Keratinocyte (primary cell): ENCODE measurements around the gene PRKD2. TPM values are rescaled to one million over a fixed set of nuclear protein-coding genes. Genes with fewer than 3 reads are reported as not detected.

ENCODE experiments used
- DNase-seq: peaks from one replicate; pipeline ENCODE4 v3.0.0-alpha.2; 2011; ENCODE audit warnings: low read depth, missing footprints, low spot score
- FAIRE-seq: peaks from 2 replicates; lab custom pipeline; 2011; peaks lifted over from hg19 to GRCh38; lab: Jason Lieb, UNC
- H2AFZ ChIP-seq: 2 replicates; pipeline ENCODE4 v1.6.0; 2012; ENCODE audit warnings: low read length, control low read depth, inconsistent platforms; ENCODE audit not compliant: control insufficient read depth
- H3K27ac ChIP-seq: 2 replicates; pipeline ENCODE4 v1.5.1; 2011; ENCODE audit warnings: low read length; ENCODE audit not compliant: control insufficient read depth, insufficient read depth
- H3K27me3 ChIP-seq: 3 replicates; pipeline ENCODE4 v1.6.0; 2011; ENCODE audit warnings: low read length; ENCODE audit not compliant: control insufficient read depth, insufficient read depth; ENCODE audit errors: extremely low read depth
- H3K36me3 ChIP-seq, 2 experiments: 2 replicates in 1 of 2; 3 replicates in 1 of 2; pipeline ENCODE4 v1.5.1; 2011; ENCODE audit warnings: low read length in 2 of 2, mild to moderate bottlenecking in 1 of 2; ENCODE audit not compliant: control insufficient read depth in 2 of 2, insufficient read depth in 2 of 2; ENCODE audit errors: extremely low read depth in 1 of 2
- H3K4me1 ChIP-seq: 3 replicates; pipeline ENCODE4 v1.5.1; 2011; ENCODE audit warnings: low read length; ENCODE audit not compliant: control insufficient read depth, insufficient read depth; ENCODE audit errors: extremely low read depth
- H3K4me2 ChIP-seq: 3 replicates; pipeline ENCODE4 v1.6.0; 2011; ENCODE audit warnings: low read depth, low read length; ENCODE audit not compliant: control insufficient read depth, insufficient read depth; ENCODE audit errors: extremely low read depth
- H3K4me3 ChIP-seq, 3 experiments: fragments of 200-600 bp in 1 of 3; sonication (generic) in 1 of 3; 2 replicates in 2 of 3; 3 replicates in 1 of 3; pipeline ENCODE4 v1.5.1; 2011 to 2016; ENCODE audit warnings: low read length in 3 of 3, mild to moderate bottlenecking in 3 of 3, control low read depth in 2 of 3, inconsistent platforms in 1 of 3, low read depth in 1 of 3, mixed read lengths in 1 of 3, mixed run types in 1 of 3, moderate library complexity in 1 of 3; ENCODE audit not compliant: control insufficient read depth in 2 of 3, insufficient read depth in 2 of 3; ENCODE audit errors: extremely low read depth in 1 of 3
- H3K79me2 ChIP-seq: 2 replicates; pipeline ENCODE4 v1.6.0; 2012; ENCODE audit warnings: low read length; ENCODE audit not compliant: control insufficient read depth, insufficient read depth
- H3K9ac ChIP-seq: 3 replicates; pipeline ENCODE4 v1.6.0; 2011; ENCODE audit warnings: low read length; ENCODE audit not compliant: control insufficient read depth, insufficient read depth; ENCODE audit errors: extremely low read depth
- H3K9me1 ChIP-seq: 3 replicates; pipeline ENCODE4 v1.6.0; 2011; ENCODE audit warnings: low read length; ENCODE audit not compliant: control insufficient read depth, insufficient read depth; ENCODE audit errors: extremely low read depth
- H3K9me3 ChIP-seq: 2 replicates; pipeline ENCODE4 v1.5.1; 2012; ENCODE audit warnings: low read depth, low read length; ENCODE audit not compliant: control insufficient read depth
- H4K20me1 ChIP-seq: 3 replicates; pipeline ENCODE4 v1.6.0; 2011; ENCODE audit warnings: low read length; ENCODE audit not compliant: control insufficient read depth, insufficient read depth; ENCODE audit errors: extremely low read depth
- EZH2 ChIP-seq: IDR thresholded peaks from one replicate; pipeline ENCODE4 v1.6.1; 2012; ENCODE audit warnings: inconsistent platforms, mild to moderate bottlenecking, low read length, moderate library complexity
- dilution Hi-C: fragments of 300-500 bp; cut with MboI; formaldehyde crosslinking; loops from one replicate; pipeline ENCODE4 v1.7.0; 2020; ENCODE audit warnings: low sequenced_read_pairs; ENCODE audit not compliant: extremely low pct_ligation_motif_present
- polyA plus RNA-seq, 5 experiments: library from polyadenylated mRNA; depleted of rRNA in 3 of 5; stranded (reverse) in 3 of 5; stranded (forward) in 1 of 5; unstranded in 1 of 5; fragments of >200 nt; gene quantifications; 1 replicate in 1 of 5; 2 replicates in 3 of 5; 3 replicates in 1 of 5; pipeline versions ENCODE4 v1.2.1 to v1.2.3, GENCODE V29; 2011 to 2012; ENCODE audit warnings: missing spikeins in 2 of 5, low read depth in 1 of 5, low replicate concordance in 1 of 5
- TF ChIP-seq, protein P1 (sequence below), 3 experiments: IDR thresholded peaks in 1 of 3; conservative IDR thresholded peaks in 1 of 3; optimal IDR thresholded peaks in 1 of 3; 2 replicates in 2 of 3; 3 replicates in 1 of 3; pipeline versions ENCODE3 to v1.5.1; 2011; ENCODE audit warnings: low read length in 3 of 3, mild to moderate bottlenecking in 3 of 3, moderate library complexity in 2 of 3, control low read depth in 1 of 3, inconsistent platforms in 1 of 3; ENCODE audit not compliant: insufficient read depth in 2 of 3; ENCODE audit errors: extremely low read depth in 1 of 3

PRKD2 gene
- polyA plus RNA-seq, 1 donor (not counting 4 experiments of a cell fraction or from before 2014, with no cell fraction given), result 9.9 TPM

DNA sequence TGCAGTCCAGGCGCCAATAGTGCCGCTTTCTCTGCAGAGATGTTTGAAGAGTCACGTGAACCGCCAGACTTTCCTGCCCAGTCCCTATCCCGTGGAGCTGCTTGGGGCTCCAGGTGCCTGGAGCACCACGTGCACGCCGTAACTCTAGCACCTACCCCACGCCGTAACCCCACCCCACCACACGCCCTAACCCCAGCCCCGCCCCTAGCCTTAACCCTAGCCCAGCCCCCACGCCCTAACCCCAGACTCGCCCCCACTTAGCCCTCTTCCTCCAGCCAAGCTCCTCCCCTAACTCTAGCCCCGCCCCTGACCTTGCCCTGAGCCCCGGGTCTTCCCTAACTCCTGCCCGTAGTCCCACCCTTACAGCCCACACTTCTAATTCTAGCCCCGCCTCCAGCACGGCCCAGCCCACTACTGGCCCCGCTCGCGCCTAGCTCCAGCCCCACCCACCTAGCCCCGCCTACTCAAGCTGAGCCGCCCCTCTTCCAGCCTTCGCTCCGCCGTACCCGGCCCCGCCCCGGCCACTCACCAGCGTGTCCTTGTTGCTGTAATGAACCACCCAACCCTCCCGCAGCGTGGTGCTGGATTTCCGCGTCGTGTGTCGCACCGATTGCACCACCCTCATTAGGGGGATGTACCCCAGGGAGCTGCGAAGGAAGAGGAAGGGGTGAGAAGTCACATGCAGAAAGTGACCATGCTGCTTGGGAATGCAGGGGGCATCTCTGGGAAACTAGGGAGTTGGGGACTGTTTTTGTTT, 19.5 kb downstream of the PRKD2 start:
- H4K20me1 ChIP-seq, result peaks cover 5% of the 10 kb centered on the region
- no peaks in the 10 kb centered on the region for H3K79me2 ChIP-seq
- H3K9ac ChIP-seq, result no peak overlapping the region
- H2AFZ ChIP-seq, result no peak overlapping the region
- H3K4me3 ChIP-seq, result no peak overlapping the region
- FAIRE-seq (no peak), DNase-seq (peak; percentile 56)
- dilution Hi-C loops, result no loop called here
- peak overlapping the region; percentile 22 for H3K4me2 ChIP-seq
- peaks cover 53 to 60% of the 10 kb centered on the region in 2 experiments for H3K36me3 ChIP-seq
- no peaks in the 10 kb centered on the region for H3K27me3 ChIP-seq
- TF ChIP-seq, protein P1, sequence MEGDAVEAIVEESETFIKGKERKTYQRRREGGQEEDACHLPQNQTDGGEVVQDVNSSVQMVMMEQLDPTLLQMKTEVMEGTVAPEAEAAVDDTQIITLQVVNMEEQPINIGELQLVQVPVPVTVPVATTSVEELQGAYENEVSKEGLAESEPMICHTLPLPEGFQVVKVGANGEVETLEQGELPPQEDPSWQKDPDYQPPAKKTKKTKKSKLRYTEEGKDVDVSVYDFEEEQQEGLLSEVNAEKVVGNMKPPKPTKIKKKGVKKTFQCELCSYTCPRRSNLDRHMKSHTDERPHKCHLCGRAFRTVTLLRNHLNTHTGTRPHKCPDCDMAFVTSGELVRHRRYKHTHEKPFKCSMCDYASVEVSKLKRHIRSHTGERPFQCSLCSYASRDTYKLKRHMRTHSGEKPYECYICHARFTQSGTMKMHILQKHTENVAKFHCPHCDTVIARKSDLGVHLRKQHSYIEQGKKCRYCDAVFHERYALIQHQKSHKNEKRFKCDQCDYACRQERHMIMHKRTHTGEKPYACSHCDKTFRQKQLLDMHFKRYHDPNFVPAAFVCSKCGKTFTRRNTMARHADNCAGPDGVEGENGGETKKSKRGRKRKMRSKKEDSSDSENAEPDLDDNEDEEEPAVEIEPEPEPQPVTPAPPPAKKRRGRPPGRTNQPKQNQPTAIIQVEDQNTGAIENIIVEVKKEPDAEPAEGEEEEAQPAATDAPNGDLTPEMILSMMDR (optimal IDR thresholded peaks at IDR 0.05 in 1 of 3, IDR thresholded peaks at IDR 0.05 in 1 of 3, conservative IDR thresholded peaks at IDR 0.05 in 1 of 3; ENCODE audit: extremely low read depth in 1 of 3, insufficient read depth in 2 of 3, low read length in 3 of 3), result no peak
- TF ChIP-seq EZH2, result no peak
- H3K27ac ChIP-seq, result no peak overlapping the region
- H3K9me1 ChIP-seq, result no peaks in the 10 kb centered on the region
- peaks cover 2% of the 10 kb centered on the region for H3K4me1 ChIP-seq
- no peaks in the 10 kb centered on the region for H3K9me3 ChIP-seq

DNA sequence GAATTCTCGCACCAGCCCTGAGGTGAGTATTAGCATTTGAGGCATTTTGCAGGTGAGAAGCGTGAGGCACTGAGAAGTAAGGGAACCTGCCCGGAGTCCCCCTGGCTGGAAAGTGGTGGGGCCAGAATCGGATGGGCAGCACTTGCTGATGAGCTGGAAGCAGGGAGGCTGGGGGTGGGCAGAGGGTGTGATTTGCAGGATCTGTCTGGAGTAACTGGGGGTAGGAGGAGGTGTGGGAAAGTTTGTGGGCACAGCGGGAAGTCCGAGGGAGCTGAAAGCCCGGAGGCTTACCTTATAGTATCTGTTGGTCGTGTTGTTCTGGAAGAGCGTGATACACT, 20.1 kb downstream of the PRKD2 start:
- Histone ChIP-seq H2AFZ (no peak overlapping the region), H3K9ac (no peak overlapping the region), H3K9me3 (no peaks in the 10 kb centered on the region), H3K4me3 (no peak overlapping the region), H3K36me3 (peaks cover 59 to 61% of the 10 kb centered on the region in 2 experiments), H3K27ac (no peak overlapping the region), H3K9me1 (no peaks in the 10 kb centered on the region), H3K27me3 (no peaks in the 10 kb centered on the region), H4K20me1 (peaks cover 5% of the 10 kb centered on the region), H3K4me1 (peaks cover 2% of the 10 kb centered on the region), H3K4me2 (peak overlapping the region; percentile 22), H3K79me2 (no peaks in the 10 kb centered on the region)
- dilution Hi-C loops, result no loop called here
- DNase-seq, result no peak
- no peak for FAIRE-seq
- TF ChIP-seq, protein P1 (optimal IDR thresholded peaks at IDR 0.05 in 1 of 3, IDR thresholded peaks at IDR 0.05 in 1 of 3, conservative IDR thresholded peaks at IDR 0.05 in 1 of 3; ENCODE audit: extremely low read depth in 1 of 3, insufficient read depth in 2 of 3, low read length in 3 of 3), result no peak
- TF ChIP-seq EZH2, result no peak
